ENCODE data around the gene KCTD12. TPM values are rescaled to one million over a fixed set of nuclear protein-coding genes. Genes with fewer than 3 reads are reported as not detected.

KCTD12 gene
- total RNA-seq, 2 donors from 2014 or later: 48.9 to 57.4 TPM

DNA sequence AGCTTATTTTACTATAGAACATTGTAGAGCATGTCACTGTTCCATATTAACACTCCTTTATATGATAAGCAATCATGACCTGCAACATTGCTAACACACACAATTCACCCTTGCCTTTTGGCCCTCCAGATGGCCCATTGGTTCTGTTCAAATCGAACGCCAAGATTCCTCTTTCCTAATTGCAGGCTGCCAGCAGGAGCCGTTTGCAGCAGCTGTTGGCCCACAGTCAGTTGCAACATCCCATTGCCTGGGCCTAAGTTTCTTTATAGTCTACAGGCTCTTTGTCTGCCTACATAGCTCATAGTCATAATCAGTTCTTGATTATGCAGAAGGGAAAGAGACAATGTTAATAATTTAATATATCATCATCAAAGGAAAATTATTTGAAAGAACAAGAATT lies 37.6 kb downstream of the KCTD12 start:
- Histone ChIP-seq H3K27me3 (no peaks in the 10 kb centered on the region), H3K4me1 (no peaks in the 10 kb centered on the region), H3K27ac (no peak overlapping the region), H3K9me3 (no peaks in the 10 kb centered on the region), H3K36me3 (no peaks in the 10 kb centered on the region), H3K4me3 (no peak overlapping the region)
- TF ChIP-seq, protein P1, sequence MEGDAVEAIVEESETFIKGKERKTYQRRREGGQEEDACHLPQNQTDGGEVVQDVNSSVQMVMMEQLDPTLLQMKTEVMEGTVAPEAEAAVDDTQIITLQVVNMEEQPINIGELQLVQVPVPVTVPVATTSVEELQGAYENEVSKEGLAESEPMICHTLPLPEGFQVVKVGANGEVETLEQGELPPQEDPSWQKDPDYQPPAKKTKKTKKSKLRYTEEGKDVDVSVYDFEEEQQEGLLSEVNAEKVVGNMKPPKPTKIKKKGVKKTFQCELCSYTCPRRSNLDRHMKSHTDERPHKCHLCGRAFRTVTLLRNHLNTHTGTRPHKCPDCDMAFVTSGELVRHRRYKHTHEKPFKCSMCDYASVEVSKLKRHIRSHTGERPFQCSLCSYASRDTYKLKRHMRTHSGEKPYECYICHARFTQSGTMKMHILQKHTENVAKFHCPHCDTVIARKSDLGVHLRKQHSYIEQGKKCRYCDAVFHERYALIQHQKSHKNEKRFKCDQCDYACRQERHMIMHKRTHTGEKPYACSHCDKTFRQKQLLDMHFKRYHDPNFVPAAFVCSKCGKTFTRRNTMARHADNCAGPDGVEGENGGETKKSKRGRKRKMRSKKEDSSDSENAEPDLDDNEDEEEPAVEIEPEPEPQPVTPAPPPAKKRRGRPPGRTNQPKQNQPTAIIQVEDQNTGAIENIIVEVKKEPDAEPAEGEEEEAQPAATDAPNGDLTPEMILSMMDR (IDR thresholded peaks at IDR 0.05): no peak
- DNase-seq (ENCODE audit: low spot score): no peak

DNA sequence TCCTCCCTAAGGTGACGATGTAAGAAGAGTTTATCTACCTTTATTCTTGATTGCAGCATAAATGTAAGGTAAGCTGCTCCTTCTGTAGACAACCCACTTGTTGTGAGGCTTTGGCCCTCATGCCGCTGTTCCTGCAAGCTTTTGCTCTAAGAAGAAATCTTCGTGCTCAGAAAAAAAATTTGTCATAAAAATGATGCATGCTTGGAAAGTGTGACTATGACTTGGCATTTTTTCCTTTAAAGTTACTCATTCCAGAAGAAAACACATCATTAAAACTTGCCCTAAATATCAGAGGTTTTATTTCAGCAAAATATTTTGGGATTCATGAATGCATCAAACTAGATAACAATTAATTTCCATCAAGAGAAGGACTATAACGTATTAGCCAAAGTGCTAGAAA lies 39.8 kb downstream of the KCTD12 start:
- TF ChIP-seq, protein P1 (IDR thresholded peaks at IDR 0.05): no peak
- no peak overlapping the region for H3K4me3 ChIP-seq
- no peak for DNase-seq (ENCODE audit: low spot score)
- H3K27ac ChIP-seq: no peak overlapping the region
- H3K27me3 ChIP-seq: no peaks in the 10 kb centered on the region
- no peaks in the 10 kb centered on the region for H3K36me3 ChIP-seq
- H3K4me1 ChIP-seq: no peaks in the 10 kb centered on the region
- no peaks in the 10 kb centered on the region for H3K9me3 ChIP-seq

DNA sequence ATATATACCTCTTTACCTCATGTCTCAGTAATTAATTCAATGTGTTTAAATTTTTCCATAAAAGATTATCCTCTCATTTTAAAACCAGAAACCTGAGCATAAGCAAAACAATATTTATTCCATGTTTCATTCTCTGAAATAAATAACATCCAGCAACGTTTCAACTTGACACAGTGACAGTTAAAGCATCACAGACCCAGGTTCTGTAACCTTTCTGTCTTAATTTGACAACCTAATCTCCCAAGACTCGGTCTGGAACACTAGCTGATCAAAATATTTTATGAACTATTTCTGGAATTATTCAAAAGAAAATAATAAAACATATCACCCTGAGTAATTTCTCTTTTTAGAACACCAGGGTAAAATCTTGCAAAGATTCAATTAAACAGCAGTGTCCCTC lies 40.3 kb downstream of the KCTD12 start:
- Histone ChIP-seq H3K4me1 (no peaks in the 10 kb centered on the region), H3K36me3 (no peaks in the 10 kb centered on the region), H3K27ac (no peak overlapping the region), H3K27me3 (no peaks in the 10 kb centered on the region), H3K9me3 (no peaks in the 10 kb centered on the region), H3K4me3 (no peak overlapping the region)
- no peak for DNase-seq (ENCODE audit: low spot score)
- TF ChIP-seq, protein P1 (IDR thresholded peaks at IDR 0.05): no peak

DNA sequence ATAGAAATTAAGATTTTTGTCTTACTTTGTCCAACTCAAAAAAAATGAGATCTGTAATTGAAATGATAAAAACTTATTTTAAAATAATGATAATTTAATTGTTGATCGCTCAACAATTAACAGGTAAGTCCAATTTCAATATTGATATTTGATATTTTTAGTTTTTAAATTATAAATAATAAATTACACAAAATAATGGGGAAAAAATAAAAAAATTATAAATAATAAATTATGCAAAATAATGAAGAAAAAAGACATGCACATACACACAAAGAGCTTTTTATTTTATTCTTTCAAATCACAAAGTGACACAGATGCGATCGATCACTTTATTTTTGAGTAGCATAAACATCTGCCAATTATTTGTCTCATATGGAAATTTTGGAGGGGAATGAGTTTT lies 40.8 kb downstream of the KCTD12 start:
- Histone ChIP-seq H3K4me3 (no peak overlapping the region), H3K27ac (no peak overlapping the region), H3K4me1 (no peaks in the 10 kb centered on the region), H3K27me3 (no peaks in the 10 kb centered on the region), H3K9me3 (no peaks in the 10 kb centered on the region), H3K36me3 (no peaks in the 10 kb centered on the region)
- no peak for DNase-seq (ENCODE audit: low spot score)
- TF ChIP-seq, protein P1 (IDR thresholded peaks at IDR 0.05): no peak

DNA sequence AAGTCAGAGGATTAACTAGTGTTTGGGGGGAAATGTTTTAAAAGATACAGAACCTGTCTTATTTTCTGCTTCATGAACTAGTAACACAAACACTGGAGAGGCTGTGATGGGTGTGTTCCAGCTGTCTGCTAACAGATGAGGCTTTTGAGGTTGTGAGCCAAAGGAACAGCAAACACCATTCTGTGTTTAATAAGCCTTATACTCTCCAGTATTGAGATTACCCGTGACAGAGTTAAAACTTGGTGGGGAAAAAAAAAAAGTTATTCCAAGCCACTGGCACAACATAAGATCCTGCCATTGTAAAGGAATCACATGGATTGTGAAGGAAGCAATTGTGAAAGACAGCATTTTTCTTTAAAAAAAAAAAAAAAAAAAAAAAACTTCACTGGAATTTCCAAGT lies 48.4 kb downstream of the KCTD12 start:
- no peaks in the 10 kb centered on the region for H3K36me3 ChIP-seq
- no peak overlapping the region for H3K4me3 ChIP-seq
- no peaks in the 10 kb centered on the region for H3K9me3 ChIP-seq
- H3K27ac ChIP-seq: no peak overlapping the region
- TF ChIP-seq, protein P1 (IDR thresholded peaks at IDR 0.05): no peak
- H3K4me1 ChIP-seq: no peaks in the 10 kb centered on the region
- H3K27me3 ChIP-seq: no peaks in the 10 kb centered on the region
- DNase-seq (ENCODE audit: low spot score): no peak

DNA sequence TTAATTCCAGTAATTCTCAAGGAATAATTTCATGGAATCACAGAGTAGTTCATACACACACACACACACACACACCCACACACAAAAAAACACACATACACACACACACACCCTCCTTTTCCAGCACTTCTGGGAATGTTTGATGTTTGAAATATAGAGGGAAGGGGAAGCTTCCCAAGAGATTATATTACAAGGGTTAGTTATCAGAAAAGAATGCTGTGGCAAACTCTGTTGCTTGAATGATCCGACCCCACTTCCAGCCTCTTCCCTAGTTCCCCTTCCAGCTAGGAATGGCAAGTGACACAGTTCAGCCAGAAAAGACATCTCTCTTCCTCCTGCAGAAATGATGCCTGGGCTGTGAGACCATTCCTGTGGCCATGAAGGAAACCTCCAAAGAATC lies 49.9 kb downstream of the KCTD12 start:
- no peaks in the 10 kb centered on the region for H3K36me3 ChIP-seq
- no peaks in the 10 kb centered on the region for H3K27me3 ChIP-seq
- H3K4me1 ChIP-seq: no peaks in the 10 kb centered on the region
- no peak overlapping the region for H3K4me3 ChIP-seq
- DNase-seq (ENCODE audit: low spot score): no peak
- H3K27ac ChIP-seq: no peak overlapping the region
- H3K9me3 ChIP-seq: no peaks in the 10 kb centered on the region
- TF ChIP-seq, protein P1 (IDR thresholded peaks at IDR 0.05): no peak

Data from right atrium auricular region (tissue), 2 donors.